Central memory CD8-positive, alpha-beta T cell (primary cell): Measurements from ENCODE around the gene ELOVL6.
A peak's percentile ranks its signal among the peaks of the same experiment; 100 is the strongest.

Source experiments
- ATAC-seq: fragments of 150-1000 bp; cut with Tn5 transposase; replicated peaks from 2 replicates; pipeline ENCODE4 v1.10.0; 2022; ENCODE audit warnings: mild to moderate bottlenecking, moderate FRiP score, moderate number of reproducible peaks; ENCODE audit not compliant: poor library complexity, severe bottlenecking; ENCODE audit errors: extremely low read depth
- DNase-seq, 2 donors: peaks; one replicate each; pipeline ENCODE4 v3.0.0; 2021; ENCODE audit warnings: low spot score in 2 of 2
- H3K27ac Mint-ChIP-seq: one replicate; pipeline ENCODE4 v1.8.0; 2022; ENCODE audit warnings: low read depth, mild to moderate bottlenecking, moderate library complexity, mixed read lengths
- H3K27me3 Mint-ChIP-seq: one replicate; pipeline ENCODE4 v1.8.0; 2022; ENCODE audit warnings: mixed read lengths
- H3K36me3 Mint-ChIP-seq: one replicate; pipeline ENCODE4 v1.8.0; 2022; ENCODE audit warnings: mild to moderate bottlenecking, moderate library complexity, mixed read lengths; ENCODE audit not compliant: insufficient read depth
- H3K4me1 Mint-ChIP-seq: one replicate; pipeline ENCODE4 v1.8.0; 2022; ENCODE audit warnings: mixed read lengths
- H3K4me3 Mint-ChIP-seq: one replicate; pipeline ENCODE4 v1.8.0; 2022; ENCODE audit warnings: mild to moderate bottlenecking, moderate library complexity, mixed read lengths
- H3K9me3 Mint-ChIP-seq: one replicate; pipeline ENCODE4 v1.8.0; 2022; ENCODE audit warnings: mixed read lengths

The ELOVL6 gene

GRCh38 chr4:110211770-110212061, 13.3 kb upstream of the ELOVL6 start:
- no peak for ATAC-seq
- Mint-ChIP-seq H3K4me3 (no peak overlapping the region), H3K27me3 (peaks cover 8% of the 10 kb centered on the region), H3K36me3 (no peaks in the 10 kb centered on the region), H3K4me1 (no peaks in the 10 kb centered on the region), H3K9me3 (no peaks in the 10 kb centered on the region), H3K27ac (no peak overlapping the region)
- no peak for DNase-seq

DNA sequence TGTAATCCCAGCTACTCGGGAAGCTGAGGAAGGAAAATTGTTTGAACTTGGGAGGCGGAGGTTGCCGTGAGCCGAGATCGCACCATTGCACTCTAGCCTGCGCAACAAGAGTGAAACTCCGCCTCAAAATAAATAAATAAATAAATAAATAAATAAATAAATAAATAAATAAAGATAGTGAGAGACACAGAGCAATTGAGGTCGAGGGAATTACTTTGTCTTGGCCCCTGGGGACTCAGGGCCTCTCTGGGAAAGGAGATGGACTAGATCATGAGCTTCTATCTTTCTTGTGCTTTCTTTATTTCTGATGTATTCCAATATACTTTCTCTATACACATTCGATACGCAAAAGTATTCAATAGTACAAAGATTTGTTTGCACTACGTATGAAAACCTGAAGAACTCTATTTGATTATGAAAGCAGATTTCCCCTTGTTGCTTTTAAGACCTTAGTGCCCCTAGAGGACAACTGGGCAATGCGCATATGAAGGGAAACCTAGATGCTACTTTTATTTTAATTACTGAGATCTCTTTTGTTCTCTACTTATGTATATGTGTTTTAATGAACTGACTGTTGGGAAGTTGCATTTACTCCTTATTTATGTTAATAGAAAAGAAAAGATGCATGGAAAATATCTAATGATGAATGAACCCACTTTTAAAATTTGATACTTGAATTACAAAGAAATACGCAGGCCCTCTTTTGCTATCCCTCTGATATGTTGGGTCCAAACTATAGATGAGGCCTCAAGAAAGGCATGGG, 12.8 kb upstream of the ELOVL6 start:
- H3K27ac Mint-ChIP-seq, result no peak overlapping the region
- DNase-seq, result no peak

DNA sequence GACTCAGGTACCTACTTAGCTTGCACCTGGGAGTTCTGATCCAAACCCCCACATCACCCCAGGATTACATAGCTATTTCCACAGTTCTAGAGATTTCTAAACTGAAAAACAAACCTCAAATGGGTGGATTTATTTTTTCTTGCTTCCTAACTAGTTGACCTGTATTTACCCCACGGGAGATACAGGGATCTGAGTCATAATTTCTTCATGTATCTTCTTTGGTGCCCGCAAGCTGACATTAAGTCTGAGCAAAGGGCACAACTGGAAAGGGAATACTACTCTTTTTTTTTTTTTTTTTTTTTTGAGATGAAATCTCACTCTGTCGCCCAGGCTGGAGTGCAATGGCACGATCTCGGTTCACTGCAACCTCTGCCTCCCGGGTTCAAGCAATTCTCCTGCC, 10.0 kb upstream of the ELOVL6 start:
- Mint-ChIP-seq H3K9me3 (no peaks in the 10 kb centered on the region), H3K36me3 (no peaks in the 10 kb centered on the region), H3K27ac (no peak overlapping the region), H3K27me3 (no peaks in the 10 kb centered on the region), H3K4me3 (no peak overlapping the region), H3K4me1 (no peaks in the 10 kb centered on the region)
- DNase-seq (no peak), ATAC-seq (no peak)

More for the DNA sequence above, 12.8 kb upstream of the ELOVL6 start:
- H3K27me3 Mint-ChIP-seq, result peaks cover 3% of the 10 kb centered on the region
- H3K4me3 Mint-ChIP-seq, result no peak overlapping the region
- H3K4me1 Mint-ChIP-seq, result no peaks in the 10 kb centered on the region
- H3K9me3 Mint-ChIP-seq, result no peaks in the 10 kb centered on the region
- ATAC-seq, result peak; percentile 28
- no peaks in the 10 kb centered on the region for H3K36me3 Mint-ChIP-seq

GRCh38 chr4:110207233-110207632, 8.8 kb upstream of the ELOVL6 start:
- Mint-ChIP-seq H3K4me1 (no peaks in the 10 kb centered on the region), H3K27ac (no peak overlapping the region), H3K27me3 (no peaks in the 10 kb centered on the region), H3K9me3 (no peaks in the 10 kb centered on the region), H3K4me3 (no peak overlapping the region), H3K36me3 (no peaks in the 10 kb centered on the region)
- no peak for ATAC-seq
- no peak for DNase-seq

DNA sequence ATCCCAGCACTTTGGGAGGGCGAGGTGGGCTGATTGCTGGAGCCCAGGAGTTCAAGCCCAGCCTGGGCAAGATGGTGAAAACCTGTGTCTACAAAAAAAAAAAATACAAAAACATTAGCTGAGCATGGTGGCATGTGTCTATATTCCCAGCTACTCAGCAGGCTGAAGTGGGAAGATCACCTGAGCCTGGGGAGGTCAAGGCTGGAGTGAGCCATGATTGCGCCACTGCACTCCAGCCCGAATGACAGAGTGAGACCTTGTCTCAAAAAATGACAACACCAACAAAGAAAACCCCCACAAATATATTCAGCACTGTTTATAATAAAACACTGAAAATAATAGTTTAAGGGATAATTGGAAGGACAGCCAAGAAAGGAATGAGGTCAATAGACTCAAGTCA, 3.6 kb upstream of the ELOVL6 start:
- Mint-ChIP-seq H3K27me3 (no peaks in the 10 kb centered on the region), H3K4me1 (peaks cover 18% of the 10 kb centered on the region), H3K36me3 (peaks cover 9% of the 10 kb centered on the region), H3K27ac (no peak overlapping the region), H3K4me3 (no peak overlapping the region), H3K9me3 (no peaks in the 10 kb centered on the region)
- ATAC-seq (no peak), DNase-seq (no peak)

DNA sequence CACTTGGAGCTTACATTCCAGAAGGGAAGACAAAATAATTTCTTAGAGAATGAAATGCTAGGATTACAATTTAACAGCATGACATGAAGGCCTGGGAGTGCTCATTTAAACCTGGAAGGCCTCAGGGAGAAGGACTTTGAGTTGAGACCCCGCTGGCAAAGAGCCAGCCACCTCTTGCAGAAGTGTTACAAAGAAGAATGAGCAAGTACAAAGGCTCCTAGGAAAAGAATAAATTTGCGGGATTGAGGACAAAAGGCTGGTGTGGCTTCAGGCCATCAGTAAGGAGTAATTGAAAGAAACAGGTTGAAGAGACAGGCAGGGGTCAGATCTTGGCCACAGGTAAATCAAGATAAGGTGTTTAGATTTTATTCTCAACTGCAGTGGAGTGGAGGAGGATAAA, 3.1 kb upstream of the ELOVL6 start:
- Mint-ChIP-seq H3K4me1 (peaks cover 18% of the 10 kb centered on the region), H3K36me3 (peaks cover 9% of the 10 kb centered on the region), H3K9me3 (no peaks in the 10 kb centered on the region), H3K27me3 (no peaks in the 10 kb centered on the region), H3K27ac (no peak overlapping the region), H3K4me3 (no peak overlapping the region)
- no peak for ATAC-seq
- DNase-seq, result no peak

- Mint-ChIP-seq H3K4me1 (peaks cover 23% of the 10 kb centered on the region), H3K4me3 (no peak overlapping the region)
- DNase-seq, result no peak
These were observed 2.3 kb upstream of the ELOVL6 start for GRCh38 chr4:110200689-110201088.

GRCh38 chr4:110198049-110198434, 373 bp downstream of the ELOVL6 start:
- H3K4me3 Mint-ChIP-seq, result peak overlapping the region; percentile 90
- H3K36me3 Mint-ChIP-seq, result peaks cover 9% of the 10 kb centered on the region
- H3K27ac Mint-ChIP-seq, result peak overlapping the region; percentile 84
- no peaks in the 10 kb centered on the region for H3K9me3 Mint-ChIP-seq
- DNase-seq, result no peak
- peaks cover 32% of the 10 kb centered on the region for H3K4me1 Mint-ChIP-seq
- no peaks in the 10 kb centered on the region for H3K27me3 Mint-ChIP-seq
- ATAC-seq, result no peak

More at GRCh38 chr4:110200689-110201088, 2.3 kb upstream of the ELOVL6 start:
- H3K9me3 Mint-ChIP-seq, result no peaks in the 10 kb centered on the region
- H3K36me3 Mint-ChIP-seq, result peaks cover 9% of the 10 kb centered on the region
- no peaks in the 10 kb centered on the region for H3K27me3 Mint-ChIP-seq
- ATAC-seq, result no peak
- no peak overlapping the region for H3K27ac Mint-ChIP-seq

DNA sequence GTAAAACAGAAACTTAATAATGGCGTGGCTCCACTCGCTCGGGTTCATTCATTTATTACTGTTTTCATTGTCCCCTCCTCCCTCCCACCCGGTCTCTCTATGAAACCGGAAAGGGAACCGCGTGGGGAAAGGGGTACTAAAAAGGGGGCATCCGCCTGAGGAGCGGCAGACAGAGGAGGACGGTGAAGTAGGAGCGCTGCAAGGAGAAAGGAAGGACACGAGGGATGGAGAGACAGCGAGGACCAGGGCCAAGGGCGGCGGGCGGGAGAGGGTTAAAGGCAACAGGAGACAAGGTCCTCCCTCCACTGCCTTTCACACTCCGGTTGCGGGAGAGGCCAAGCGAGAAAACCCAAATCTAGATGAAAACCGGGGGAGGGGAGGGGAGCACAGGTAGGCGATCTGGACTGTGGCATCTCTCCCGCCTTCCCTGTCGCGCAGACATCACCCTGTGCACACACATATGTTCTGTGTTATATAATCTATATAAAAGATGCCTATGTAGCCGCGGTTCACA, 829 bp downstream of the ELOVL6 start:
- peaks cover 32% of the 10 kb centered on the region for H3K4me1 Mint-ChIP-seq
- peak overlapping the region; percentile 90 for H3K4me3 Mint-ChIP-seq
- H3K27ac Mint-ChIP-seq, result peak overlapping the region; percentile 84
- H3K36me3 Mint-ChIP-seq, result peaks cover 9% of the 10 kb centered on the region
- no peaks in the 10 kb centered on the region for H3K27me3 Mint-ChIP-seq
- ATAC-seq (peak; percentile 52), DNase-seq (peak; percentile 14 to 20)
- no peaks in the 10 kb centered on the region for H3K9me3 Mint-ChIP-seq

- peak overlapping the region; percentile 84 for H3K27ac Mint-ChIP-seq
- H3K36me3 Mint-ChIP-seq, result peaks cover 9% of the 10 kb centered on the region
These were observed 1.4 kb downstream of the ELOVL6 start for GRCh38 chr4:110196871-110197528.

GRCh38 chr4:110196206-110196870, 2.1 kb downstream of the ELOVL6 start:
- peak overlapping the region; percentile 84 for H3K27ac Mint-ChIP-seq
- ATAC-seq (peak; percentile 5), DNase-seq (no peak)
- peaks cover 32% of the 10 kb centered on the region for H3K4me1 Mint-ChIP-seq
- no peaks in the 10 kb centered on the region for H3K9me3 Mint-ChIP-seq
- H3K4me3 Mint-ChIP-seq, result peak overlapping the region; percentile 90
- H3K36me3 Mint-ChIP-seq, result peaks cover 9% of the 10 kb centered on the region
- no peaks in the 10 kb centered on the region for H3K27me3 Mint-ChIP-seq

More at GRCh38 chr4:110196871-110197528, 1.4 kb downstream of the ELOVL6 start:
- DNase-seq (peak; percentile 27 to 28), ATAC-seq (peak; percentile 37)
- Mint-ChIP-seq H3K4me3 (peak overlapping the region; percentile 90), H3K4me1 (peaks cover 32% of the 10 kb centered on the region), H3K27me3 (no peaks in the 10 kb centered on the region), H3K9me3 (no peaks in the 10 kb centered on the region)

DNA sequence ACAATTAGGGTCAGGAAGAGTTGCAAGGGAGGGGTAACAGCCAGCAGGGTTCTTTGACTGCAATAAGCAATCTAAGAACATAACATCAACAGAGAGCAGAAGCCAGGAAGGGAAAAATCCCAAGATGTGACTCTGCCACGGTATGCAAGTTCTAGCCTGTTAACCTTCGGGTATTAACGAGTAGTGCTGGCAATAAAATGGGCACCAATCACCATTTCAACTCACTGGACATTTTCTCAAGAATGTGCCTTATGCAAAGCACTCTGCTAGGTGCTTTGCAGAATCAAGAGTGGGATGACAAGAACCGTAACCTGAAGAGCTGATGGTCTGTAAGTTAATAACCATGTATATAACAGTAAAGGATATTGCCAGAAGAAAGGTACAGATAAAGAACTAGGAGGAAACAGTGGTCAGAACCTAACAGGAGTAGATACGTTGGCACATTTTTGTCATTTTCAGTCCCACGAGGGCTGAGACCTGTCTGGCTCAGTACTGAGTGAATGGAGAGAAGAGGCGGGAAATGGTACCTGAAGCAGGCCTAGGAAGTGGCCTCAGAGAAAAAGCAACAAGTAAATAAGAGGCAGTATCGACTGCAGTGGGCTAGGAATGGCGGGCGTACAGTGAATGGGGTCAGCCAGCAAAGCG, 2.7 kb downstream of the ELOVL6 start:
- H3K27me3 Mint-ChIP-seq, result no peaks in the 10 kb centered on the region
- DNase-seq (no peak), ATAC-seq (no peak)
- H3K27ac Mint-ChIP-seq, result peak overlapping the region; percentile 84
- H3K4me3 Mint-ChIP-seq, result peak overlapping the region; percentile 90
- peaks cover 8% of the 10 kb centered on the region for H3K36me3 Mint-ChIP-seq
- H3K4me1 Mint-ChIP-seq, result peaks cover 32% of the 10 kb centered on the region
- H3K9me3 Mint-ChIP-seq, result no peaks in the 10 kb centered on the region
